ENCODE measurements around the gene SNX25. TPM values are rescaled to one million over a fixed set of nuclear protein-coding genes. Genes with fewer than 3 reads are reported as not detected.
A peak's percentile ranks its signal among the peaks of the same experiment; 100 is the strongest.

SNX25 gene
- total and polyA plus RNA-seq, 10 of the 15 experiments (the other 5 are each of a cell fraction or from before 2014, with no cell fraction given) = 11.2 to 117 (median 62.8) TPM

- TF ChIP-seq E4F1 (IDR thresholded peaks at IDR 0.05; ENCODE audit: borderline replicate concordance, partially characterized antibody) (no peak), SMAD1 (IDR thresholded peaks at IDR 0.05; ENCODE audit: low read depth, partially characterized antibody) (no peak), EED (IDR thresholded peaks at IDR 0.05; ENCODE audit: low read depth) (no peak), SMARCA5 (IDR thresholded peaks at IDR 0.05) (no peak), GATAD2B (conservative IDR thresholded peaks at IDR 0.05; ENCODE audit: low read depth) (no peak)
These were observed 33.5 kb downstream of the SNX25 start (continued) for GRCh38 chr4:185242749-185243533.

- in situ Hi-C loops (cut with MboI) = no loop called here
- FAIRE-seq (no peak), DNase-seq (ENCODE audit: low read depth, low spot score) (no peak), ATAC-seq (peak; percentile 15; the same call in 1 of the 3 replicates)
- POLR2A ChIA-PET = interaction anchor here (2.4 kb wide), 1 partner anchor 31 kb away, joined by 5 read pairs; no protein-coding TSS in a partner anchor
- H3K9ac ChIP-seq (ENCODE audit: control insufficient read depth, insufficient read depth, low read length) = no peak overlapping the region
- 100% methylated on average over 4 of the region's 4 CpGs for WGBS (ENCODE audit: insufficient coverage, insufficient replicate concordance, low lambda C conversion rate, missing lambda C conversion rate)
- SMC1A ChIA-PET (ENCODE audit: uncharacterized antibody, unreplicated experiment) = interaction anchor here (0.8 to 3.3 kb wide), 2 partner anchors 11 to 13 kb away, joined by 3 to 14 read pairs; no protein-coding TSS in a partner anchor
- no peaks in the 10 kb centered on the region for H3K27me3 ChIP-seq (replicated peaks in 1 of 2; ENCODE audit: control insufficient read depth in 2 of 2, insufficient read depth in 2 of 2, low read length in 1 of 2)
- no peak overlapping the region for H3K4me3 ChIP-seq
- TF ChIP-seq BRCA1 (IDR thresholded peaks at IDR 0.05; ENCODE audit: low read depth, low read length) = no peak
- intact Hi-C loops (cut with micrococcal nuclease; ENCODE audit: unreplicated experiment) = no loop called here
- BruUV-seq (replicated peaks) = TSS peak; percentile 34
- H4K20me1 ChIP-seq (ENCODE audit: control insufficient read depth, insufficient read depth) = no peaks in the 10 kb centered on the region; the same call in 1 of the 2 replicates
- no peak overlapping the region for H3K4me2 ChIP-seq (ENCODE audit: control insufficient read depth, insufficient read depth)
- peaks cover 0 to 9% of the 10 kb centered on the region in 2 experiments; a peak in 3 of 4 replicates for H3K36me3 ChIP-seq (ENCODE audit: control insufficient read depth in 2 of 2, insufficient read depth in 2 of 2, low read length in 1 of 2)
- H2AFZ ChIP-seq (ENCODE audit: control insufficient read depth, low read depth, low read length) = no peak overlapping the region
- RAD21 ChIA-PET (ENCODE audit: unreplicated experiment) = no interaction called here
- H3K4me1 ChIP-seq (ENCODE audit: control insufficient read depth, insufficient read depth, low read length) = peaks cover 5% of the 10 kb centered on the region
- CTCF ChIA-PET = no interaction called here
- H3K9me3 ChIP-seq (replicated peaks; ENCODE audit: control insufficient read depth, insufficient read depth, low read length) = peaks cover under 1% of the 10 kb centered on the region; the same call in 2 of the 3 replicates
- H3K79me2 ChIP-seq (ENCODE audit: control insufficient read depth, insufficient read depth, low read length) = peaks cover 69% of the 10 kb centered on the region
- H3K27ac ChIP-seq (ENCODE audit: control insufficient read depth, insufficient read depth) = no peak overlapping the region
These were observed 34.5 kb downstream of the SNX25 start for GRCh38 chr4:185243879-185244278.
